Stomach (tissue), 4 donors: ENCODE data around the gene STIM2.

ENCODE experiments used
- POLR2A ChIP-seq, 4 donors: fragments of 450-650 bp; IDR thresholded peaks; one replicate each; pipeline ENCODE4 v1.6.1; 2016; ENCODE audit warnings: antibody characterized with exemption in 4 of 4, control low read depth in 2 of 4, mild to moderate bottlenecking in 1 of 4, moderate library complexity in 1 of 4
- POLR2AphosphoS5 ChIP-seq, 3 donors: sonication (generic); formaldehyde crosslinking; IDR thresholded peaks; one replicate each; pipeline ENCODE4 v1.6.1; 2016; ENCODE audit warnings: antibody characterized with exemption in 3 of 3
- TF ChIP-seq, protein P1 (sequence below), 7 experiments: fragments of 450-650 bp in 4 of 7; fragments of 200-600 bp in 3 of 7; sonication (generic) in 3 of 7; IDR thresholded peaks; one replicate each; pipeline ENCODE4 v1.5.1; 2016 to 2019; ENCODE audit warnings: antibody characterized with exemption in 7 of 7, control low read depth in 2 of 7, mild to moderate bottlenecking in 1 of 7

GRCh38 chr4:26912069-26912468 is 51.4 kb downstream of the STIM2 start:
- TF ChIP-seq, protein P1, sequence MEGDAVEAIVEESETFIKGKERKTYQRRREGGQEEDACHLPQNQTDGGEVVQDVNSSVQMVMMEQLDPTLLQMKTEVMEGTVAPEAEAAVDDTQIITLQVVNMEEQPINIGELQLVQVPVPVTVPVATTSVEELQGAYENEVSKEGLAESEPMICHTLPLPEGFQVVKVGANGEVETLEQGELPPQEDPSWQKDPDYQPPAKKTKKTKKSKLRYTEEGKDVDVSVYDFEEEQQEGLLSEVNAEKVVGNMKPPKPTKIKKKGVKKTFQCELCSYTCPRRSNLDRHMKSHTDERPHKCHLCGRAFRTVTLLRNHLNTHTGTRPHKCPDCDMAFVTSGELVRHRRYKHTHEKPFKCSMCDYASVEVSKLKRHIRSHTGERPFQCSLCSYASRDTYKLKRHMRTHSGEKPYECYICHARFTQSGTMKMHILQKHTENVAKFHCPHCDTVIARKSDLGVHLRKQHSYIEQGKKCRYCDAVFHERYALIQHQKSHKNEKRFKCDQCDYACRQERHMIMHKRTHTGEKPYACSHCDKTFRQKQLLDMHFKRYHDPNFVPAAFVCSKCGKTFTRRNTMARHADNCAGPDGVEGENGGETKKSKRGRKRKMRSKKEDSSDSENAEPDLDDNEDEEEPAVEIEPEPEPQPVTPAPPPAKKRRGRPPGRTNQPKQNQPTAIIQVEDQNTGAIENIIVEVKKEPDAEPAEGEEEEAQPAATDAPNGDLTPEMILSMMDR (IDR thresholded peaks at IDR 0.05) = no peak
- TF ChIP-seq POLR2A (IDR thresholded peaks at IDR 0.05) (no peak), POLR2AphosphoS5 (IDR thresholded peaks at IDR 0.05) (no peak)
